Effector memory CD8-positive, alpha-beta T cell (primary cell): Measurements from ENCODE around the gene GSTM3.
"Not testable (repeated sequence)": the region's sequence is repeated elsewhere in the genome, so short reads cannot be mapped to it uniquely, and the experiment has no call there.

Experiments used
- ATAC-seq: fragments of 150-1000 bp; cut with Tn5 transposase; replicated peaks from 2 replicates; pipeline ENCODE4 v1.10.0; 2021; ENCODE audit warnings: mild to moderate bottlenecking, moderate library complexity
- DNase-seq, 3 experiments: peaks; one replicate each; pipeline ENCODE4 v3.0.0; 2021
- H3K27ac Mint-ChIP-seq, 2 donors: one replicate each; pipeline ENCODE4 v1.8.0; 2022; ENCODE audit warnings: mild to moderate bottlenecking in 2 of 2, mixed read lengths in 2 of 2, moderate library complexity in 2 of 2
- H3K27me3 Mint-ChIP-seq, 2 donors: one replicate each; pipeline ENCODE4 v1.8.0; 2022; ENCODE audit warnings: mixed read lengths in 2 of 2
- H3K36me3 Mint-ChIP-seq: one replicate; pipeline ENCODE4 v1.8.0; 2022; ENCODE audit warnings: mild to moderate bottlenecking, moderate library complexity, mixed read lengths; ENCODE audit not compliant: insufficient read depth
- H3K4me1 Mint-ChIP-seq, 2 donors: one replicate each; pipeline ENCODE4 v1.8.0; 2022; ENCODE audit warnings: low read depth in 2 of 2, mixed read lengths in 2 of 2
- H3K4me3 Mint-ChIP-seq, 2 donors: one replicate each; pipeline ENCODE4 v1.8.0; 2022; ENCODE audit warnings: mild to moderate bottlenecking in 2 of 2, mixed read lengths in 2 of 2, moderate library complexity in 2 of 2
- H3K9me3 Mint-ChIP-seq, 2 donors: one replicate each; pipeline ENCODE4 v1.8.0; 2022; ENCODE audit warnings: mixed read lengths in 2 of 2

GSTM3 gene

DNA sequence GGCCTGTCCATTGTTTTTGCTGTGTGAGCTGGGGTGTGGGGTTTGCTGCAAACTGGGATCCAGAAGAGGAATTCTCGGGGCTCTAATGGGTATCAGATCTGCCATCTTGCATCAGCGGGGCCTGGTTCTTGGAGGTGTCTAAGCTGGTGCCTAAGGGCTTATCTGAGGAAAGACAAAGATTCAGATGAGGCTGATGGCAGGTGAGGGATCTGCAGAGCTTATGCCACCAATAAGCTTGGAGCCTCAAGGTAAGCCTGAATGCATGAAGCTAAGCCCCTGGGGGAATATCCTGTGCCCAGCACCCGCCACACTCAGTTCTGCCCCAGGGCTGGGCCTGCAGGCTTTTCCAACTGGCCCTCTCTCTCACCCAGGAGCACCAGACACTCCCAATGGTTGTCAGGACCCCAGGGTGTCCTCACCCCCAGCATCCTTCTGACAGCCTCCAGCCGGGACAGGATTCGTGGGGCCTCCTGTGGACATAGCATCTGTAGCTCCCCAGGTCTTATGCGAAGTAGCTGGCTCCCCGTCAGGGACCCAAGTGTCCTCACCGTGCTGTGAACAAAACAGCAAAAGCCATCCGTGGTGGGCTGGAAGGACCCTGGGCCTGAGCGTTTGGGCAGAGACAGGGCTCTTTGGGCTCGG lies 9.5 kb upstream of the GSTM3 start:
- Mint-ChIP-seq H3K27me3 (peaks cover 56 to 70% of the 10 kb centered on the region in 2 donors), H3K9me3 (no peaks in the 10 kb centered on the region), H3K27ac (no peak overlapping the region), H3K4me1 (no peaks in the 10 kb centered on the region), H3K36me3 (no peaks in the 10 kb centered on the region), H3K4me3 (no peak overlapping the region)
- ATAC-seq = no peak
- no peak for DNase-seq

DNA sequence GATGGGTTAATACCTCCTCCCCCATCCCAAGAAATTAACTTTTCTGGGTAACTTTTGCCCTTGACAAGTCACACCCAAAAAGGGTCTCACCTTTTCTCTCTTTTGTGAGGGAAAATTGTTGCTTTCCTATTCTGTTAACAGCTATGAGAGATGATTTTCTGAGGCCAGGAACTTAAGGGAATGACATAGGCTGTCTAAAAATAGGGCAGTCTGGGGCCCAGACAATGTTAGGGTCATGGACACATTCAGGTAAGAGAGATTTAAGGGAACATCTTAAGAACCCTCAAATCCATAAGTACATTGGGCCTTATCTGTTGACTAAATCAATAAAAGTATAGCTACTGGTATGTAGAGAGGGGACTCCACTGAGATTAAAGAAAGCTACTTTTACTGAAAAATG lies 8.4 kb upstream of the GSTM3 start:
- DNase-seq (no peak), ATAC-seq (no peak)
- Mint-ChIP-seq H3K9me3 (no peaks in the 10 kb centered on the region), H3K36me3 (no peaks in the 10 kb centered on the region), H3K4me3 (no peak overlapping the region), H3K27ac (no peak overlapping the region), H3K27me3 (peaks cover 62 to 77% of the 10 kb centered on the region in 2 donors), H3K4me1 (no peaks in the 10 kb centered on the region)

DNA sequence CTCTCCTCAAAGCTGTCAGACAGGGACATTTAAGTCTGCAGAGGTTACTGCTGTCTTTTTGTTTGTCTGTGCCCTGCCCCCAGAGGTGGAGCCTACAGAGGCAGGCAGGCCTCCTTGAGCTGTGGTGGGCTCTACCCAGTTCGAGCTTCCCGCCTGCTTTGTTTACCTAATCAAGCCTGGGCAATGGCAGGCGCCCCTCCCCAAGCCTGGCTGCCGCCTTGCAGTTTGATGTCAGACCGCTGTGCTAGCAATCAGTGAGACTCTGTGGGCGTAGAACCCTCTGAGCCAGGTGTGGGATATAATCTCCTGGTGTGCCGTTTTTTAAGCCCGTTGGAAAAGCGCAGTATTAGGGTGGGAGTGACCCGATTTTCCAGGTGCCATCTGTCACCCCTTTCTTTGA lies 7.5 kb upstream of the GSTM3 start:
- not testable (repeated sequence) for H3K27ac Mint-ChIP-seq, DNase-seq, ATAC-seq, H3K4me3 Mint-ChIP-seq, H3K9me3 Mint-ChIP-seq, H3K36me3 Mint-ChIP-seq, H3K4me1 Mint-ChIP-seq
- H3K27me3 Mint-ChIP-seq = peaks cover 62 to 77% of the 10 kb centered on the region in 2 donors

DNA sequence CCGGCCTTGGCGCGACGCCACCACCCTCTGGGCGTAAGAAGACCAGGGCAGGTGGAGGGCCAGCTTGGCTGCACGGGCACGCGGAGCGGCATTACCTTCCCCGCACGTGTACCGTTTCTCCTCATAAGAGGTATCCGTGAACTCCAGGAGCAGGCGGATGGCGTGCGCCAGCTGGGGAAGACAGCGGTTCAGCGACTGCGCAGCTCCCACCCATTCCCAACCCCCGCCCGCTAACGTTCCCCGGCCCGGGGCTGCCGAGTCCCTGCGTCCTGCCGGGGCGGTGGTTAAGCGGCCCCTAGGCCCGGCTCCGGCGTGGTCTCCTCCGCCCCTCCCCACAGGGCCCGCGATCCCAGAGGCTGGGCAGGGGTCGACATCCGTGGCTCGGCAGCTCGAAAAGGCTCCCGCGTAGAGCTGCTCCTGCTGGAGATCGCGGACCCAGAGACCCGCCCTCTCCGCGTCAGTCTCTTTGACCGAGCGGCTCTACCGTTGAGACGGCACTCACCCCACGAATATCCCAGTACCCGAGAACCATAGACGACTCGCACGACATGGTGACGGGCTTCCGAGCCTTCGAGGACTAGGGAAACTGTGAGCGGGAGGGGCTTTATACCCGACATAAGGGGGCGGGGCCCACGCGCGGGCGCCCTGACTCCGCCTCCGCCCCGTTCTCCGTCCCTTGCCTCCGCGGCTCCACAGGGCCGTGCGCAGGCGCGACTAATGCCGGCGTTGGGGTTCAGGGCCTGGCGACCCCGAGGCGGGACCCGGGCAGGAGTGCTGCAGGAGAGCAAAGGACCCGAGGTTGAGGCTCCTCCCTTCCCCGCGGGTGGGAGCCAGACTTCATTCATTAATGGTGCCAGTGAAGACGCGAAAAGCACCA lies 862 bp downstream of the GSTM3 start:
- Mint-ChIP-seq H3K27me3 (peaks cover 39 to 41% of the 10 kb centered on the region in 2 donors), H3K27ac (peak overlapping the region in 1 of 2 donors; percentile 55), H3K4me3 (peak overlapping the region; percentile 61 to 64), H3K4me1 (peaks cover 9 to 12% of the 10 kb centered on the region in 2 donors), H3K36me3 (no peaks in the 10 kb centered on the region), H3K9me3 (no peaks in the 10 kb centered on the region)
- DNase-seq = peak; percentile 62 to 73 (median 68)
- peak; percentile 95 for ATAC-seq

DNA sequence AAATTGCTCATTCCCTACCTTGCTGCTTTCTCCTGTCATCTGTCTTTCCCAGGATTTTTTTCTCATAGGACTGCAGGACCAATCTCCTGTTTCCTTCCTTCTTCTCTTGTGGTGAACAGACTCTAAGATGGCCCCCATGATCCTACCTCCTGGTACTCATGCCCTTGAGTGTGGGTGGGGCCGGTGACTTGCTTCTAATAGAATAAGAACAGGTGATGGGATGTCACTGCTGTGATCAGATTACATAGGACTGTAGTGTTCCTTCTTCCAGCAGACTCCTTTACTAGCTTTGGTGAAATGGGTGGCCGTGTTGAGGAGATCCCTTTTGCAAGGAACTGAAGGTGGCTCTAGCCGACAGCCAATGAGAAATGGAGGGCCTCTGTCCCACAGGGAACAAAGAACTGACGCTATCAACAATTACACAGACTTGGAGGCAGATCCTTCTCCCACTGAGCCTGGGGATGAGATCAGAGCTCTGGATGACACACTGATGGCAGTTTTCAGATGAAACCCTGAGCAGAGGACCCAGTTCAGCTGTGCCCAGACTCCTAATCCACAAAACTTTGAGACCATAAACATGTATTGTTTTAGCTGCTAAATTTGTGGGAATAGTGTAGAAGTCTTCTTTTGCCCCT lies 7.5 kb downstream of the GSTM3 start:
- ATAC-seq (no peak), DNase-seq (no peak)
- peaks cover 43 to 49% of the 10 kb centered on the region in 2 donors for H3K27me3 Mint-ChIP-seq
- H3K4me3 Mint-ChIP-seq = no peak overlapping the region
- H3K4me1 Mint-ChIP-seq = no peaks in the 10 kb centered on the region
- no peak overlapping the region for H3K27ac Mint-ChIP-seq
- no peaks in the 10 kb centered on the region for H3K9me3 Mint-ChIP-seq
- no peaks in the 10 kb centered on the region for H3K36me3 Mint-ChIP-seq

DNA sequence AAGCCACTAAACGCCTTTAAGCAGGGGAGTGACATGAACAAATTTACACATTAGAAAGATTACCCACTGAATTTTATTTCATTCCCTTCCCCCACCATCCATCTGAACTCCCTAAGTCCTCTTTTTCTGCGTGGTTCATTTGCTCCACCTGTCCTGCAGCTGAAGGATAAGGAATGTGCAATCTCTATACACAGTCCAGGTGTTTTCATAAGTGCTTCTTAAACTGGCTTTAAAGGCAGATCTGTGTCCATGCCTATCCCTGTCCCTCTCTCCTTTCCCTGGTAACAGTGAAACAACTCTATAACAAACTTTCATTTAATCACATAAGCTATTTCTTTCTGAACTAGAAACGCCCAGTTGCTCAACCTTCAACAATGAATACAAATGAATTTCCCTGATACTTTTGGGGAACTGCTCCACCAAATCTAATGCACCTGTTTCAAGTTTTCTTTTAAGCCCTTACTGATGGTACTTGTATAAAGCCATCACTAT lies 8.4 kb downstream of the GSTM3 start:
- Mint-ChIP-seq H3K27me3 (peaks cover 34 to 44% of the 10 kb centered on the region in 2 donors), H3K9me3 (no peaks in the 10 kb centered on the region), H3K36me3 (no peaks in the 10 kb centered on the region), H3K4me3 (no peak overlapping the region), H3K27ac (no peak overlapping the region), H3K4me1 (no peaks in the 10 kb centered on the region)
- ATAC-seq (no peak), DNase-seq (no peak)

DNA sequence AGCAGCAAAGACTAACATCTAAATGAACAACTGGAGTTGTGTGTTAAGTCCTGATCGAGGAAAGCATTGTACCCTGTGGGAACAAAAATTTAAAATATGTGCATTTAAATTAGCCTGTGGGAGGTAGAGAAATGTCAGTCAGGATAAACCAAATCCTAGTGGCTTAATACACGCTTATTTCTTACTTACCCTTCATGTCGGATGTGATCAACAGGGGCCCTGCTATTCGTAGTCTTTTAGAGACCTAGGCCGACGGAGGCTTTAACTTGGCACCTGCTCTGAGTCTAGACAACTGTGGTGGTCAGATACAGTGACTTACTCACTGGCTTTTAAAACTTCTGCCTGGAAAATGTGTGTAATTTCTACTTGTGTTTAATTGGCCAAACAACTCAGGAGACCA lies 10.2 kb downstream of the GSTM3 start:
- H3K36me3 Mint-ChIP-seq = no peaks in the 10 kb centered on the region
- no peak overlapping the region for H3K4me3 Mint-ChIP-seq
- no peaks in the 10 kb centered on the region for H3K9me3 Mint-ChIP-seq
- ATAC-seq (no peak), DNase-seq (no peak)
- H3K4me1 Mint-ChIP-seq = no peaks in the 10 kb centered on the region
- peaks cover 28 to 40% of the 10 kb centered on the region in 2 donors for H3K27me3 Mint-ChIP-seq
- H3K27ac Mint-ChIP-seq = no peak overlapping the region

DNA sequence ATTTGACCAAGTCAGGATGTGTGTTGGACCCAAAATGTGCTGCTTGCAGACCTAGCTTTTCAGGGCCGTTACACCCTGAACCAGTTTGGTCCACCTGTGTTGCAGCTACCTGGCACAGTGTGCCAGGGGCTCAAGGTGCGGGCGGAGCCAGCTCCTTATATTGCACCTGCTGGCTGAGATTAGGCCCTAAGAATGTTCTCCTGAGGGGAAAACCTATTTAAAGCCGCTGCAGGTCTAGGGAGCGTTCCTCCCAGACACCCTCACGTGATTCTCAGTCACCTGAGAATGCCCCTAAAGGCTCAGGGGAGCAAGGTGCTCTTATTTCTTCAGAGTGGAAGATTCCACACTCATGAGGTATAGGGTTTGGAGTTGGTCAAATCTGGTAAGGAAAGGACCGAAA lies 12.0 kb downstream of the GSTM3 start:
- Mint-ChIP-seq H3K27ac (no peak overlapping the region), H3K4me1 (no peaks in the 10 kb centered on the region), H3K9me3 (no peaks in the 10 kb centered on the region), H3K36me3 (no peaks in the 10 kb centered on the region), H3K4me3 (no peak overlapping the region), H3K27me3 (peaks cover 28 to 47% of the 10 kb centered on the region in 2 donors)
- no peak for ATAC-seq
- no peak for DNase-seq

DNA sequence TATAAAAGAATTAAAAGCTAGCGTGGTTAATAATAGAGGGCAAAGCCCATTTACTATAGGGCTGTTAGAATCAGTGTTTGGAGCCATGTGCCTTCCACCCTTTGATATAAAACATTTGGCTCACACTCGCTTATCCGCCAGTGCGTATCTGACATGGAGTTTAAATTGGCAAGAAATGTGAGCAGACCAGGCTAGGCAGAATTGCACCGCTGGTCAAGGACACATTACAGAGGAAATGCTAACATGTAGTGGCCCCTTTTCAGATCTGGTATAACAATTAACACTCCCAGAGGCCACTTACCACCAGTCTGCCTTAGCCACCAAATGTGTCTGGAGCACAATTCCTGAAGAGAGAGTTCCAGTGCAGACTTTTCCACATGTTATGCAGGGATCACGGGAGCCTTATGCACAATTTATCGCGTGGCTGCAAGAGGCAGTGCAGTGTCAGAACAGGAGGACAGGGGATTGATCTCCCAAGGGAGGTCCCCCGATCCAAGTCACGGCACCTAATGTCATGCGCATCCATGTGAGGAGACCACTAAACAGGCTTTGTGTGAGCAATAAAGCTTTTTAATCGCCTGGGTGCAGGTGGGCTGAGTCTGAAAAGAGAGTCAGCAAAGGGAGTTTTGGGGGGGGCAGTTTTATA lies 14.0 kb downstream of the GSTM3 start:
- no peak for DNase-seq
- Mint-ChIP-seq H3K36me3 (no peaks in the 10 kb centered on the region), H3K27me3 (peaks cover 17 to 41% of the 10 kb centered on the region in 2 donors), H3K27ac (no peak overlapping the region), H3K4me1 (no peaks in the 10 kb centered on the region), H3K9me3 (no peaks in the 10 kb centered on the region), H3K4me3 (no peak overlapping the region)
- ATAC-seq = no peak

DNA sequence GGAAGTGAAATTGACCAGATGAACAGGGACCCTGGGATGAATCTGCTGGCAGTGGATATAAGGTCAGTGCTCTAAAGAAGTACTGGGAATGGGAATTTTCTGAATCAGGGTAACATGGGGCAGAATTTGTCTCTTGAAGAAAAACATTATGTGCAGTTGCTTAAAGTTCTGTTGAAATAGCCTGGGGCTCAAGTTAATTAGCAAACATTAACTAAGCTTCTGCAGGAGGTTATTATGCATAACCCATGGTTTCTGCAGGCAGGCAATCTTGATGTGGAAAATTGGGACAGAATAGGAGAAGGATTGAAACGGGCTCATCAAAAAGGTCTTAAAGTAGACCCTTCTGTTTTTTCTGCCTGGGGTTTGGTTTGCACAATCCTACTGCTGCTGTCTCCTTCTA lies 14.8 kb downstream of the GSTM3 start:
- Mint-ChIP-seq H3K4me1 (no peaks in the 10 kb centered on the region), H3K27ac (no peak overlapping the region), H3K27me3 (peaks cover 10 to 37% of the 10 kb centered on the region in 2 donors), H3K4me3 (no peak overlapping the region), H3K9me3 (no peaks in the 10 kb centered on the region), H3K36me3 (no peaks in the 10 kb centered on the region)
- DNase-seq (no peak), ATAC-seq (no peak)

DNA sequence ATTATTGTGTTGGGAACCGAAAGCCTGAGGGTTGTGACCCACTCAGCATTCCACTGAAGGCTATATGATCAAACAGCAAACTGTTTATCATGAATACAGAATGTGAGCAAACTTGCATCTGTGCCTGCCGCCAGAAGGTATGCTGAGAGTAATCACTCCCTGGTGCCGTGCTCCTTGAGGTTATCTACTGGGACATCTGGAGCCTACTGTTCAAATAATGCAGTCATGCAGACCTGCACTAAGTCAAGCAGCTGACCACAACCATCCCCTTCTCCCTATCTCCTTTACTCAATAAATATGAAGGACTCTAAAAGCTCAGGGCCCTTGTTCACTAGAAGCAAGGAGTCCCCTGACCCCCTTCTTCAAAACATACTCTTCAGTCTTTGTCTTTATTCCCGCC lies 15.3 kb downstream of the GSTM3 start:
- DNase-seq = no peak
- Mint-ChIP-seq H3K4me3 (no peak overlapping the region), H3K9me3 (no peaks in the 10 kb centered on the region), H3K4me1 (no peaks in the 10 kb centered on the region), H3K36me3 (no peaks in the 10 kb centered on the region), H3K27ac (no peak overlapping the region), H3K27me3 (peaks cover 6 to 37% of the 10 kb centered on the region in 2 donors)
- ATAC-seq = no peak

DNA sequence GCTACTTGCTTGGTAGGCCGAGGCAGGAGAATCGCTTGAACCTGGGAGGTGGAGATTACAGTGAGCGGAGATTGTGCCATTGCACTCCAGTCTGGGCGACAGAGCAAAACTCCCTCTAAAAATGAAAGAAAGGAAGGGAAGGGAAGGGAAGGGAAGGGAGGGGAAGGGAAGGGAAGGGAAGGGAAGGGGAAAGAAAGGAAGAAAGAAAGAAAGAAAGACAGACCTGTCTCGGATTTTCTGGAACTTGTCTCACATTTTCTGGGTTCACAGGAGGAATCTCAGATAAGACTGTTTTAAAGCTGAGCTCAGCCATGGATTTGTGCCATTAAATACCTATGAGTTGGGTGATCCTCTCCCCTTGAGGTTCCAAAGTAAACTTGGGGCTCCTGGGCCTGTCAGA lies 15.9 kb downstream of the GSTM3 start:
- ATAC-seq (no peak), DNase-seq (no peak)
- Mint-ChIP-seq H3K4me3 (no peak overlapping the region), H3K9me3 (no peaks in the 10 kb centered on the region), H3K4me1 (no peaks in the 10 kb centered on the region), H3K27me3 (peaks cover 6 to 36% of the 10 kb centered on the region in 2 donors), H3K36me3 (no peaks in the 10 kb centered on the region), H3K27ac (no peak overlapping the region)

DNA sequence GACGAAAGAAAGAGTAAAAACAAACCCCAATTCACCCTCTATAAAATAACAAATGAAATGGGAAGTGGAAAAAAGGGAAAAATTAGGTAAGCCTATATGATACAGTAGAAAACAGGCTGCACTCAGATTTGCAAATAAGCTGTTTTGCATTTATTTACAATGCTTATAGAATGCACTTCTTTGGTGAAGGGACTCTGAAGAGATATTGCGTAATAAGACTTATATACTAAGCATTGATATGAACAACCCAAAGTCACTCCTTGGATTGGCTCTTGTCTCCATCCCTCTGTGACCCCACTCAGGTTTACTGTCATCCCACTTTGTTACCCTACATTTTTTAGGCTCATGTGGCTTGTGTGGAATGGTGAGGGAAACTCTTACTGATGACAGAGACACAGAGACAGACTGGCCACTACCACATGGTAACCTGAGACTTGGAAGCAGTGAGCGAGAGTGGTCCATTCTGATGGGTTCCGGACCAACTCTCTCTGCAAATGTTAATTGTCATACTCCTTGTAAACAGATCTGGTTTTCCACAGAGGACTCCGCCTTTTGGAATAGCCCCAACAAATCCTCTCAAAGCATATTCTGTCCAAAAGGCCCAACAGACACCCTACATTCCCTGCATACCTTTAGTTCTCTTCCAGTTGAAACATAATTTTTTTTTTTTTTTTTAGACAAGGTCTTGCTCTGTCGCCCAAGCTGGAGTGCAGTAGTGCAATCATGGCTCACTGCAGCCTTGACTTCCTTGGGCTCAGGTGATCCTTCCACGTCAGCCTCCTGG lies 17.7 kb downstream of the GSTM3 start:
- Mint-ChIP-seq H3K36me3 (no peaks in the 10 kb centered on the region), H3K27ac (no peak overlapping the region), H3K27me3 (peaks cover 11 to 24% of the 10 kb centered on the region in 2 donors), H3K4me1 (no peaks in the 10 kb centered on the region), H3K9me3 (no peaks in the 10 kb centered on the region), H3K4me3 (no peak overlapping the region)
- no peak for DNase-seq
- no peak for ATAC-seq
